GM18508 (cell line): ENCODE results near the gene CARHSP1.
"Not testable (repeated sequence)": the region's sequence is repeated elsewhere in the genome, so short reads cannot be mapped to it uniquely, and the experiment has no call there.

Experiments
- ATAC-seq: cut with Tn5 transposase; IDR thresholded peaks from one replicate; pipeline ENCODE4 v1.9.1; 2021; ENCODE audit warnings: moderate number of reproducible peaks; ENCODE audit not compliant: insufficient read depth, unreplicated experiment

The CARHSP1 gene

GRCh38 chr16:8893976-8894690 lies 25.3 kb upstream of the CARHSP1 start:
- no peak for ATAC-seq

GRCh38 chr16:8893426-8893825 lies 24.6 kb upstream of the CARHSP1 start:
- ATAC-seq = no peak

- ATAC-seq = peak; percentile 17
Measured at GRCh38 chr16:8892101-8892575, 23.3 kb upstream of the CARHSP1 start.

GRCh38 chr16:8890549-8890921 lies 21.7 kb upstream of the CARHSP1 start:
- no peak for ATAC-seq

- no peak for ATAC-seq
Measured at GRCh38 chr16:8889893-8890548, 21.2 kb upstream of the CARHSP1 start.

- ATAC-seq = no peak
Measured at GRCh38 chr16:8888951-8889892, 20.4 kb upstream of the CARHSP1 start.

- ATAC-seq = no peak
Measured at GRCh38 chr16:8887952-8888560, 19.2 kb upstream of the CARHSP1 start.

GRCh38 chr16:8887431-8887765 lies 18.6 kb upstream of the CARHSP1 start:
- ATAC-seq = no peak

GRCh38 chr16:8886593-8887430 lies 18.0 kb upstream of the CARHSP1 start:
- ATAC-seq = no peak

GRCh38 chr16:8885674-8886592 lies 17.1 kb upstream of the CARHSP1 start:
- ATAC-seq = no peak

- ATAC-seq = no peak
Measured at GRCh38 chr16:8882725-8883377, 14.0 kb upstream of the CARHSP1 start.

GRCh38 chr16:8882041-8882617 lies 13.3 kb upstream of the CARHSP1 start, which contains the start of gene LITAFD:
Gene LITAFD, plus strand, starts transcription at chr16:8882351. Its CDS starts 2,005 bp downstream, at chr16:8884356.
- no peak for ATAC-seq

- ATAC-seq = no peak
Measured at GRCh38 chr16:8880839-8881510, 12.2 kb upstream of the CARHSP1 start.

GRCh38 chr16:8878523-8878911 lies 9.7 kb upstream of the CARHSP1 start:
- ATAC-seq = no peak

- no peak for ATAC-seq
Measured at GRCh38 chr16:8877894-8878522, 9.2 kb upstream of the CARHSP1 start.

- ATAC-seq = not testable (repeated sequence)
Measured at GRCh38 chr16:8875317-8875716, 6.5 kb upstream of the CARHSP1 start.

- no peak for ATAC-seq
Measured at GRCh38 chr16:8874388-8874787, 5.6 kb upstream of the CARHSP1 start.
